ENCODE measurements around the gene NACAD. TPM values are rescaled to one million over a fixed set of nuclear protein-coding genes. Genes with fewer than 3 reads are reported as not detected.

The NACAD gene
- total RNA-seq, 4 donors from 2014 or later = 0.51 to 26.9 (median 5.4) TPM

- intact Hi-C loops (cut with DNase I; ENCODE audit: low total_unique reads) = no loop called here
- no peak for DNase-seq
- Histone ChIP-seq H3K4me1 (no peaks in the 10 kb centered on the region), H3K27ac (no peak overlapping the region), H3K36me3 (no peaks in the 10 kb centered on the region), H3K4me3 (no peak overlapping the region), H3K27me3 (no peaks in the 10 kb centered on the region), H3K9me3 (no peaks in the 10 kb centered on the region)
- no peak for TF ChIP-seq POLR2A (IDR thresholded peaks at IDR 0.05)
- TF ChIP-seq CTCF (IDR thresholded peaks at IDR 0.05) = no peak
Observed at GRCh38 chr7:45060295-45060694, 28.5 kb downstream of the NACAD start.

- no peak overlapping the region for H3K4me3 ChIP-seq
- H3K27me3 ChIP-seq = no peaks in the 10 kb centered on the region
- no peaks in the 10 kb centered on the region for H3K36me3 ChIP-seq
- H3K4me1 ChIP-seq = no peaks in the 10 kb centered on the region
- intact Hi-C loops (cut with DNase I; ENCODE audit: low total_unique reads) = no loop called here
- no peak overlapping the region for H3K27ac ChIP-seq
- TF ChIP-seq POLR2A (IDR thresholded peaks at IDR 0.05) = no peak
- TF ChIP-seq CTCF (IDR thresholded peaks at IDR 0.05) = no peak
- no peak for DNase-seq
- H3K9me3 ChIP-seq = no peaks in the 10 kb centered on the region
Observed at GRCh38 chr7:45057878-45058277, 30.9 kb downstream of the NACAD start.

GRCh38 chr7:45055594-45056219 lies 33.1 kb downstream of the NACAD start:
- Histone ChIP-seq H3K4me1 (no peaks in the 10 kb centered on the region), H3K27me3 (no peaks in the 10 kb centered on the region), H3K9me3 (no peaks in the 10 kb centered on the region), H3K36me3 (no peaks in the 10 kb centered on the region), H3K27ac (no peak overlapping the region), H3K4me3 (no peak overlapping the region)
- TF ChIP-seq CTCF (IDR thresholded peaks at IDR 0.05) (no peak), POLR2A (IDR thresholded peaks at IDR 0.05) (no peak)
- intact Hi-C loops (cut with DNase I; ENCODE audit: low total_unique reads) = no loop called here
- DNase-seq = no peak

GRCh38 chr7:45055016-45055415 lies 33.8 kb downstream of the NACAD start:
- Histone ChIP-seq H3K4me3 (no peak overlapping the region), H3K4me1 (no peaks in the 10 kb centered on the region), H3K27ac (no peak overlapping the region), H3K27me3 (no peaks in the 10 kb centered on the region), H3K36me3 (no peaks in the 10 kb centered on the region), H3K9me3 (no peaks in the 10 kb centered on the region)
- no peak for DNase-seq
- intact Hi-C loops (cut with DNase I; ENCODE audit: low total_unique reads) = no loop called here
- TF ChIP-seq POLR2A (IDR thresholded peaks at IDR 0.05) (no peak), CTCF (IDR thresholded peaks at IDR 0.05) (no peak)

- no peaks in the 10 kb centered on the region for H3K9me3 ChIP-seq
- no peak for DNase-seq
- intact Hi-C loops (cut with DNase I; ENCODE audit: low total_unique reads) = no loop called here
- no peaks in the 10 kb centered on the region for H3K4me1 ChIP-seq
- no peak overlapping the region for H3K27ac ChIP-seq
- TF ChIP-seq CTCF (IDR thresholded peaks at IDR 0.05) = no peak
- no peaks in the 10 kb centered on the region for H3K36me3 ChIP-seq
- no peaks in the 10 kb centered on the region for H3K27me3 ChIP-seq
- H3K4me3 ChIP-seq = no peak overlapping the region
Observed at GRCh38 chr7:45054442-45054841, 34.3 kb downstream of the NACAD start.

Data from uterus (tissue), 4 donors.